Natural killer cell treated with Interleukin-12 subunit alpha and Interleukin-12 subunit beta and Interleukin-15 and Interleukin-18, amount 100 ng/mL, for 72 hours (primary cell): ENCODE results near the gene SLC6A17. TPM values are rescaled to one million over a fixed set of nuclear protein-coding genes. Genes with fewer than 3 reads are reported as not detected.

Experiments used
- ATAC-seq, 2 donors: fragments of 150-1000 bp; cut with Tn5 transposase in 1 of 2; sonication (Bioruptor Pico), chemical (Tn5 transposase) in 1 of 2; 2 replicates each; pipeline ENCODE4 v1.10.0; 2021
- DNase-seq: peaks from one replicate; pipeline ENCODE4 v3.0.0; 2022; ENCODE audit warnings: low spot score
- H3K27ac Mint-ChIP-seq, 2 donors: 1 replicate in 1 of 2; 2 replicates in 1 of 2; pipeline ENCODE4 v1.8.0; 2022; ENCODE audit warnings: mixed read lengths in 2 of 2, mild to moderate bottlenecking in 1 of 2, moderate library complexity in 1 of 2
- H3K27me3 Mint-ChIP-seq, 2 donors: 1 replicate in 1 of 2; 2 replicates in 1 of 2; pipeline ENCODE4 v1.8.0; 2022; ENCODE audit warnings: mixed read lengths in 2 of 2
- H3K36me3 Mint-ChIP-seq: one replicate; pipeline ENCODE4 v1.8.0; 2022; ENCODE audit warnings: mixed read lengths
- H3K4me1 Mint-ChIP-seq, 2 donors: 1 replicate in 1 of 2; 2 replicates in 1 of 2; pipeline ENCODE4 v1.8.0; 2022; ENCODE audit warnings: low read depth in 2 of 2, mixed read lengths in 2 of 2, mild to moderate bottlenecking in 1 of 2
- H3K4me3 Mint-ChIP-seq: one replicate; pipeline ENCODE4 v1.8.0; 2022; ENCODE audit warnings: mixed read lengths
- H3K9me3 Mint-ChIP-seq: 2 replicates; pipeline ENCODE4 v1.8.0; 2022; ENCODE audit warnings: mixed read lengths
- total RNA-seq, 2 donors: library from RNA; stranded (reverse); gene quantifications; one replicate each; pipeline ENCODE4 v1.2.3, GENCODE V29; 2022

SLC6A17 gene
- not detected for total RNA-seq

DNA sequence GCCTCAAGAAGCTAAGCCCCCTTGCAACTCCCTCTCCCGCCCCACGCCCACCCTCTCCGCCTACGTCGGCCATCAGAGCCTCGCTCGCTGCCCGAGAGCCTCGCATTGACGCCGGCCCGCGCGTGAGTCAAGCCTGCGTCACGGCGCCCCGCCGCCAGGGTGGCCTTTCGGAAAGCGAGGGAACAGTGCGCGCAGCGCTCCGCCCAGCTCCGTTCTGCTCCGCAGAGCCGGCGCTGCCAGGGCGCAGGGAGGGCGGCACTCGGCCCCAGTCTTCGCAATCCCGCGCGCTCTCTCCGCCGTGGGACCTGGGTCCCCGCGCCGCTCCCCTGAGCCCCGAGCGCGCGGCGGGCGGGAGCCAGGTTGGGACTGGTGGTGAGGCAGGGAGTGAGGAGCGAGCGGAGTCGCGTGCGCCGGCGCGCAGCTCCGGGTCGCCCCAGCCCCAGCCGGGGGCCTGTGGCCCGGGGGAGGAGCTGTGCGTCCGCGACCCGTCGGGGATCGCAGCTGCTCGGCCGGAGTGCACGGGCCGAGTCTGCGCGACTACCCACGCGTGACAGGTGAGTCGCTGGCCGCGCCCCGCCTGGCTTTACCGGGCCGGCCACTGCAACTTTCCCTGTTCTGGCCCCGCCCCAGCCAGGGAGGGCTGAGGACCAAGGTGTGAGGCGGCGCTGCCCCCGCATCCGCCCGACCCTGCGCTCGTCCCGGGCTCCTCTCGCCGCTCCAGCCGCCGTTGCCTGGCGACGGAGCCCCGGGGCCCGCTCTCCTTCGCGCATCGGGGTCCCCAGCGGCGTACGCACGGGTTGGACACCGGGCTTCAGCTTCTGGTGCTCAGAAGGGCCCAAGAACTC lies at the start of gene SLC6A17:
Gene SLC6A17 (plus strand): TSS at position 165 of the 845 bp plus-strand sequence. CDS start 16,436 bp downstream, outside the sequence.
- Mint-ChIP-seq H3K4me1 (peaks cover 0 to 3% of the 10 kb centered on the region in 2 donors), H3K27me3 (peaks cover 20 to 34% of the 10 kb centered on the region in 2 donors), H3K27ac (no peak within 1 kb of the TSS), H3K4me3 (no peak within 1 kb of the TSS), H3K9me3 (no peaks in the 10 kb centered on the region), H3K36me3 (no peaks in the 10 kb centered on the region)
- ATAC-seq (peak in 1 of 2 donors; percentile 51), DNase-seq (no peak)

DNA sequence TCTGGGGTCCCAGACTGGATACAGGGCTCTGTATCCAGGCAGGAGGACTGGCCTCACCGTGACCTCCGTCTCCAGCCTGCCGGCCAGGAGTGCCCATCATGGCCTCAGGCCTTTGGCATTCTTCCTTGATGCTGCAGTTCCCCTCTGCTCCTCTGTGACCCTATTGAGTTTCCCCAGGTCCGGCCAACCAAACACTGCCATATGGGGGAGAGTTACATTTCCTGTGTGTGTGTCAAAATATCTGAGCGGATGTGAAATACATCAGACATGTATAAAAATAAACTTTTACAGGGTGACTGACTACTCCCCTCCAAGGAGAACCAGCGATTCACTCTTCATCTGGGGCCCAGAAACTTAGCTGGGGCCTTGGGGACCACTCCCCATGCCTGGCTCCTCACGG lies 48.2 kb upstream of the SLC6A17 start:
- H3K4me3 Mint-ChIP-seq, result no peak overlapping the region
- DNase-seq (no peak), ATAC-seq (no peak)
- peaks cover 0 to 2% of the 10 kb centered on the region in 2 donors for H3K4me1 Mint-ChIP-seq
- peaks cover 0 to 6% of the 10 kb centered on the region in 2 donors for H3K27me3 Mint-ChIP-seq
- H3K27ac Mint-ChIP-seq, result no peak overlapping the region
- no peaks in the 10 kb centered on the region for H3K36me3 Mint-ChIP-seq
- no peaks in the 10 kb centered on the region for H3K9me3 Mint-ChIP-seq

DNA sequence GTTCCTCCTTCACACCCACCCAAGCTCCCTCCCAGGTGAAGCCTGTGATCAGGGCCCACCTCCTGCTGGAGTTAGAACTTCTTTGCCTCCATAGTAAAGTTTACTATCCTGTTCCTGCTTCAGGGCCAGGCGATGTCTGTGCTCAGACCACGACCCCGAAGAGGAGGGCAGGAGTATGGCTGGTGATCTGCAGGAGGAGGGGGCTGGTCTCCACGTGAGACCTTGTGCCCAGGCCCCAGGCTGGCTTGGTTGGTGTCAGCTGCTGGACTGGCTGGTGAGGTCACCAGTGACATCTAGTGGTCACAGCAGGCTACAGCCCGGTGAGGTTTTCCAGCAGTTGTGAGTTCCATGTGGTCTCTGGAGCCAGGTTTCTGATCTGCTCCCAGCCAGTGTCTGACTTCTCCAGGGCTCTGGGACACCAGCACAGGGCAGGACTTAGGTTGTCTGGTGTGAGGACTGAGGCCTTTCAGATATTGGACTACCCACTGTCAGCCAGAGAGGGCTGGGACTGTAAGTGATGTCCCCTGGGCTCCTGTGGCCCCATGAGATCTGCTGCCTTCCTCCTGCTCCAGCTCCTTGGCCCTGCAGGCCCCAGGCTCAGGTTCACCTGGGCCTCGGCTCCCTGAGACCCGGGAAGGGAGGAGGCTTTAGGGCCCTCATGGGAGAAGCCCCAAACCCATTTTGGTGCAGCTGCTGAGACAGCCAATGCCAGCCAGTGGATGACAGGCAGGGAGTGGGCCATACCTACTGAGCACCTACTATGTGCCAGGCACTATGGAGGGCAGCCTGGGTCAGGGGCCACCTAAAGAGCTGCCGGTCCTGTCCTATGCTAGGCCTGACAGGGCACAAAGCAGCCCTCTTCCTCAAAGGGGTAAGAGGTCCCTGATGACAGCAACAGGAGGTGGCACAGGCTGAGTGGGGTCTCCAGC lies 44.0 kb upstream of the SLC6A17 start:
- no peak overlapping the region for H3K4me3 Mint-ChIP-seq
- peaks cover 0 to 2% of the 10 kb centered on the region in 2 donors for H3K4me1 Mint-ChIP-seq
- no peak overlapping the region for H3K27ac Mint-ChIP-seq
- H3K9me3 Mint-ChIP-seq, result no peaks in the 10 kb centered on the region
- H3K36me3 Mint-ChIP-seq, result no peaks in the 10 kb centered on the region
- ATAC-seq, result peak; percentile 74
- no peak for DNase-seq
- H3K27me3 Mint-ChIP-seq, result peaks cover 16 to 23% of the 10 kb centered on the region in 2 donors

DNA sequence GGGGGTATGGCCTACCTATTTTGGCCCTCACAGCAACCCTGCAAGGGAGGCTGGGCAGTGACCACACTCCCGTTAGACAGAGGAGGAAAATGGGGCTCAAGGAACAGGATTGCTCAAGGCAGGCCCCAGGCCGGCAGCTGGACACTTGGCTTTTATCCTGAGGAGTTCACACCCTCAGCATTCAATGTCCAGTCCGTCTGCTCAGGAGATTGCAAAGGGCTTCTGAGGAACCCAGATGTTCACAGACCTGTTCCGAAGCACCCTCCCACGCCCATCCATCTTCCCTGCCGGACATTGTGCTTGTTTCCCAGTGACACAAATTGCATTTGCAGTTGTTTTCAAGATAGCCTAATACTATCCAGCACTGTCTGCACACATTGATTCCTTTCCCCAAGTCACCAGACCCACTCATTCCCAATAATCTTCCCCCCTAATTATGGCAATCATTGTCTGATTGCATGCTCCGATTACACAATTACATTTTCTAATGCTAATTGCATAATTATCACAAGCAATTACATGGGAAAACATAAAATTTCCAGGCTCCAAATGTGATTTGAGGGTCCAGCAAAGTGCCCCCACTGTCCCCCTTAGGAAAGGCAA lies 42.3 kb upstream of the SLC6A17 start:
- DNase-seq, result no peak
- Mint-ChIP-seq H3K27ac (no peak overlapping the region), H3K4me3 (no peak overlapping the region), H3K9me3 (no peaks in the 10 kb centered on the region), H3K36me3 (no peaks in the 10 kb centered on the region), H3K27me3 (peaks cover 16 to 23% of the 10 kb centered on the region in 2 donors), H3K4me1 (no peaks in the 10 kb centered on the region)
- no peak for ATAC-seq

DNA sequence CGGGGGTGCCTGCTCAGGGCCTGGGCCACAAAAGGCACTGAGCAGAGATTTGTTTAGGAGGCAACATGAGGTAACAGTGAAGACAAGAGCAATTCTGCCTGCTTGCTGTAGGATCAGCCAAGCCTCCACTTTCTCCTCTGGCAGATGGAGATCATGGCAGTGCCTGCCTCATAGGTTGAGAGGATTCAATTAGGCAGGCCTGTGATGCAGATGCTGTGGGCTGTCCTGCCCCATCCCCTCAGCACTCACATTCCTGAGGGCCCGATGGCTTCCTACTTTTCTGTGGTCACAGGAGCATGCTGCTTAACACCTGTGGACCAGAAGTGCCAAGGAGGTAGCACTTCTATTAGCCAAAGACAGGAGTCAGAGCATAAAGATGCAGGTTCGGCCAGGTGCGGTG lies 39.2 kb upstream of the SLC6A17 start:
- Mint-ChIP-seq H3K9me3 (no peaks in the 10 kb centered on the region), H3K36me3 (no peaks in the 10 kb centered on the region), H3K27ac (no peak overlapping the region), H3K4me3 (no peak overlapping the region), H3K27me3 (peaks cover 23 to 25% of the 10 kb centered on the region in 2 donors), H3K4me1 (no peaks in the 10 kb centered on the region)
- ATAC-seq (no peak), DNase-seq (no peak)

DNA sequence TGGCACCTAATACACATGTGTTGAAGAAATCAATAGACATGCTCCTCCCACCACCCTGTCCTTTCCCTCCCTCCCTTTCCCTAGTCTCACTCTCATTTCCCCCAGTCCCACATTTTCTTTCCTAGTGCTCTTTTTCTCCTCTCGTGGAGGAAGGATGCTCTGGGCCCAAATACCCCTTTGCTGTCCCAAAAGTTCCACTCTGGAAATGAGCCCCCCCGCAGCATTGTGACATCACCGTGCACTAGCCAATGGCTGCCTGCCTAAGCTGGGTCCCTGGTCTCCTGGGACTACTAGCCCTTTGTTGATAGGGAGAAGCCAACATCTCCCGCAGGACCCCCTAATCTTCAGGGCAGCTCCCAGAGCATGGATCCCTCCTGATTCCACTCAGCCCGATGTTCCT lies 38.2 kb upstream of the SLC6A17 start, which contains the start of gene UBL4B:
Gene UBL4B (plus strand): TSS at position 301 of the 400 bp plus-strand sequence. CDS start 92 bp downstream, at position 393.
- no peak within 1 kb of the TSS for H3K4me3 Mint-ChIP-seq
- no peaks in the 10 kb centered on the region for H3K36me3 Mint-ChIP-seq
- H3K27me3 Mint-ChIP-seq, result peaks cover 32% of the 10 kb centered on the region in 2 donors
- H3K9me3 Mint-ChIP-seq, result no peaks in the 10 kb centered on the region
- peak; percentile 25 for DNase-seq
- no peak for ATAC-seq
- H3K4me1 Mint-ChIP-seq, result peaks cover 0 to 3% of the 10 kb centered on the region in 2 donors
- no peak within 1 kb of the TSS for H3K27ac Mint-ChIP-seq

DNA sequence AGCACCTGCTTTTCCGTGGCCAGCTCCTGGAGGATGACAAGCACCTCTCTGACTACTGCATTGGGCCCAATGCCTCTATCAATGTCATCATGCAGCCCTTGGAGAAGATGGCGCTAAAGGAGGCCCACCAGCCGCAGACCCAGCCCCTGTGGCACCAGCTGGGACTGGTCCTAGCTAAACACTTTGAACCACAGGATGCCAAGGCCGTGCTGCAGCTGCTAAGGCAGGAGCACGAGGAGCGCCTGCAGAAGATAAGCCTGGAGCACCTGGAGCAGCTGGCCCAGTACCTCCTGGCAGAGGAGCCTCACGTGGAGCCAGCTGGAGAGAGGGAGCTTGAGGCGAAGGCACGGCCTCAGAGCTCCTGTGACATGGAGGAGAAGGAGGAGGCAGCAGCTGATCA lies 37.6 kb upstream of the SLC6A17 start:
- peaks cover 32 to 35% of the 10 kb centered on the region in 2 donors for H3K27me3 Mint-ChIP-seq
- H3K4me3 Mint-ChIP-seq, result no peak overlapping the region
- no peak overlapping the region for H3K27ac Mint-ChIP-seq
- no peak for DNase-seq
- H3K4me1 Mint-ChIP-seq, result peaks cover 0 to 3% of the 10 kb centered on the region in 2 donors
- no peak for ATAC-seq
- no peaks in the 10 kb centered on the region for H3K9me3 Mint-ChIP-seq
- no peaks in the 10 kb centered on the region for H3K36me3 Mint-ChIP-seq

DNA sequence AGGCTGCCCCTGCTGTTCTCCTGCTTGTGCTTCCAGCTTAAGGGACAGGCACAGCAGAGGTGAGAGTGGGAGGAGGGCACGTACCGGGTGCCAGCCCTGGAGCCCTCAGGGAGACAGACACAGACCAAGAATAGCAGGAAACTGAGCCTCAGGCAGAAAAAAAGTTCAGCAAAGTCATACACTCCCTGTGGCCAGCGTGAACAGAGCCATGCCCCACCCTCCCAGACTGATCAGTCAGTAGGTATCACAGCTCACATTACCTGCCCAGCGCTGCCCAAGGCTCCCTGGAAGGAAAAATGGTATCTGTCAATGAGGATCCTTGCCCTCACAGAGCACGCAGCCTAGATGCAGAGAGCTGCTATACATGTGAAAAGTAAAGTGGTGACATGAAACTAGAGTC lies 36.7 kb upstream of the SLC6A17 start:
- Mint-ChIP-seq H3K36me3 (no peaks in the 10 kb centered on the region), H3K4me3 (no peak overlapping the region), H3K27me3 (peaks cover 26 to 28% of the 10 kb centered on the region in 2 donors), H3K27ac (no peak overlapping the region), H3K4me1 (peaks cover 0 to 3% of the 10 kb centered on the region in 2 donors), H3K9me3 (no peaks in the 10 kb centered on the region)
- peak; percentile 7 to 24 for ATAC-seq
- DNase-seq, result no peak

DNA sequence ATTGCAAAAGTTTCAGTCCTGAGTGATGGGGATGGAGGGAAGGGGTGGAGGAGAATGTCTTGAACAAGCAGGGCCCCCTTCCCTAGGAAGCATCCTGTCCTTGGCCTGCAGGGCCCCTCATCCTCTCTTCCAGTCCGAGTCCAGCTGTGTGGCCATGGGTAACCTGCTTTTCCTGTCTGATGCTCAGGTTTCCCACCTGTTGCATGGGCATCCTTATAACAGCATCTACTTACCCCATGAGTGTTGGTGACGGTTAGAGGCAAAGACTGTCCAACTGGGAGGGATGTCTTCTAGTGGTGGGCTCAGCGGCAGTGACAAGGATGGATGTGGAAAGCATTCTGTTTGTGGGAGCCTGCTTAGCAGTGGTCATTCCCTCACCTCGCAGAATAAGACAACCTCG lies 36.1 kb upstream of the SLC6A17 start:
- no peaks in the 10 kb centered on the region for H3K9me3 Mint-ChIP-seq
- H3K4me1 Mint-ChIP-seq, result peaks cover 0 to 3% of the 10 kb centered on the region in 2 donors
- H3K4me3 Mint-ChIP-seq, result no peak overlapping the region
- H3K27me3 Mint-ChIP-seq, result peaks cover 21 to 23% of the 10 kb centered on the region in 2 donors
- no peak overlapping the region for H3K27ac Mint-ChIP-seq
- ATAC-seq (no peak), DNase-seq (no peak)
- no peaks in the 10 kb centered on the region for H3K36me3 Mint-ChIP-seq

DNA sequence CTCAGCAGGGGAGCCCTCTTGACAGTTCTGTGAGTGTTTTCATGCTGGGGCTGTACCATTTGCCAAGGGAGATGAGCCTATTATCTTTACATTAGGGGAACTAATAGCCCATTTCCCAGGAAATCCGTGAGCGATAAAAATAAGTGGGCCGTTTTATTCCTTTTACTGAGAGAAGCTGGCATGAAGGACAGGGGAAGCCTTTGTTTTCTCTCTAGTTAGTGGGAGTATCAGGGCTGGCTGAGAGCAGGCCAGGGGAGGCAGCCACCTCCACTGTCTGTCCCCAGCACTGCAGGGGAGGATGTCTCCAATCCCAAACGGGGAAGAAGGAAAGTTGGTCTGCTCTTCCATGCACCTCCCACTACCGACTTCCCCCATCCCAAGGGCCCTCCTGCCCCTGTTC lies 35.5 kb upstream of the SLC6A17 start:
- Mint-ChIP-seq H3K4me1 (peaks cover 0 to 3% of the 10 kb centered on the region in 2 donors), H3K27me3 (peaks cover 15 to 19% of the 10 kb centered on the region in 2 donors), H3K27ac (no peak overlapping the region), H3K36me3 (no peaks in the 10 kb centered on the region), H3K4me3 (no peak overlapping the region), H3K9me3 (no peaks in the 10 kb centered on the region)
- ATAC-seq (no peak), DNase-seq (no peak)

DNA sequence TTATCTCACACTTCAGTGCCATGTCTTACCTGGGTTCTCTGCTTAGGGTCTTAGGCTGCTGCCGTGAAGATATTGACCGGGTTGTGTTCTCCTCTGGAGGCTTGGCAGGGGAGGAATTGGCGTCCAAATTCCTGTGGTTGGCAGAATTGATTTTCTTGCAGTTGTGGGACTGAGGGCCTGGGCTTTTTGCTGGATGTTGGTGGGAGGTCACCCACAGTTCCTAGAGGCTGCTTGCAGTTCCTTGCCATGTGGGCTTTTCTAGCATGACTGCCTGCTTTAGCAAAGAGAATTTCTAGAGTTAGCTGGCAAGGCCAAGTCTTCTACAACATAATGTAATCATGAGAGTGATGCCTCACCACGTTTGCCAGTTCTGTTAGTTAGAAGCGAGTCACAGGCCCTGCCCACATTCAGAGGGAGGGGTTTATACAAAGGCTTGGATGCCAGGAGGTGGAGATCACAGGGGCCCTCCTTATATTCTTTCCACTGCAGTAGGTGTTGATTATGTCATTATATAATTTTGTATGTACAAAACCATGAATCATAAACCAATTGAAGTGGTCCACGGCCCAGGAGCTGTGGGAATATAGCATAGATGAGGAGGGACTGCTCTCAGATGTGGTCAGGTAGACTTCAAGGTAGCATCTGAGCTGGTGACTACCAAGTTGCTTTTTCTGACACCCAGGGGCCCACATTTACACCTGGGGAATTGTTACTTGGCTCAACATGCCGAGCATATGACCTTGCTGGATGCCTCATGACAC lies 31.5 kb upstream of the SLC6A17 start:
- DNase-seq, result no peak
- Mint-ChIP-seq H3K9me3 (peaks cover 5% of the 10 kb centered on the region), H3K27ac (no peak overlapping the region), H3K27me3 (peaks cover 18 to 20% of the 10 kb centered on the region in 2 donors), H3K36me3 (peaks cover 6% of the 10 kb centered on the region), H3K4me1 (peaks cover 6 to 8% of the 10 kb centered on the region in 2 donors), H3K4me3 (no peak overlapping the region)
- ATAC-seq, result no peak

DNA sequence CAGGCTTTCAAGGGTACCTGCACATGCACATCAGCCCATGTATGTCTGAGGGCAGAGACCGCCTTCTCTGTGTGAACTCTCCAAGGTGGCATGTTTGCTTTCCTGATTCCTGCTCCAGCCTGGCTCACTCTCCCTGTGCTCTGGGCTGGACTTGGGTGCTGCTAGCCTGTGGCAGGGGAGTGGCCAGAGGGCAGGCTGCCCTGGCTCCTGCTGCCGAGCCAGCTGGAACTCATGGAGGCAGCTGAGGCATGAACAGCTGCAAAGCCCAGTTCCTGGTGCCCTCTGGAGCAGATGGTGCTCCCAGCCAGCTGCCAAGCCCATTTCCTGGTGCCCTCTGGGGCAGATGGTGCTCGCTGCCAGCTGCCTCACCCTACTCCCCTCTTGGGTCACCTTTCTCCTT lies 30.5 kb upstream of the SLC6A17 start:
- Mint-ChIP-seq H3K4me1 (peaks cover 6 to 8% of the 10 kb centered on the region in 2 donors), H3K27me3 (peaks cover 15 to 24% of the 10 kb centered on the region in 2 donors), H3K27ac (peak overlapping the region in 1 of 2 donors; percentile 74), H3K4me3 (no peak overlapping the region), H3K9me3 (peaks cover 5% of the 10 kb centered on the region), H3K36me3 (peaks cover 6% of the 10 kb centered on the region)
- DNase-seq (no peak), ATAC-seq (no peak)
